ENCODE results near the gene C4orf54. TPM values are rescaled to one million over a fixed set of nuclear protein-coding genes. Genes with fewer than 3 reads are reported as not detected.

Gene C4orf54
- total RNA-seq, 1 donor = not detected

- no peak for DNase-seq (ENCODE audit: low read depth in 2 of 3, low spot score in 2 of 3)
These were observed 4.8 kb downstream of the C4orf54 start for GRCh38 chr4:99652596-99653436.

GRCh38 chr4:99651811-99652485 is 5.7 kb downstream of the C4orf54 start:
- no peak for DNase-seq (ENCODE audit: low read depth in 2 of 3, low spot score in 2 of 3)

GRCh38 chr4:99651016-99651769 is 6.4 kb downstream of the C4orf54 start:
- DNase-seq (ENCODE audit: low read depth in 2 of 3, low spot score in 2 of 3) = no peak

GRCh38 chr4:99649778-99650177 is 7.8 kb downstream of the C4orf54 start:
- DNase-seq (ENCODE audit: low read depth in 2 of 3, low spot score in 2 of 3) = no peak

- DNase-seq (ENCODE audit: low read depth in 2 of 3, low spot score in 2 of 3) = no peak
These were observed 8.4 kb downstream of the C4orf54 start for GRCh38 chr4:99649208-99649607.

- no peak for DNase-seq (ENCODE audit: low read depth in 2 of 3, low spot score in 2 of 3)
These were observed 9.3 kb downstream of the C4orf54 start for GRCh38 chr4:99648321-99648720.

- DNase-seq (ENCODE audit: low read depth in 2 of 3, low spot score in 2 of 3) = no peak
These were observed 10.6 kb downstream of the C4orf54 start for GRCh38 chr4:99647071-99647470.

GRCh38 chr4:99645638-99646037 is 12.0 kb downstream of the C4orf54 start:
- DNase-seq (ENCODE audit: low read depth in 2 of 3, low spot score in 2 of 3) = no peak

GRCh38 chr4:99645036-99645435 is 12.6 kb downstream of the C4orf54 start:
- no peak for DNase-seq (ENCODE audit: low read depth in 2 of 3, low spot score in 2 of 3)

GRCh38 chr4:99644453-99644852 is 13.2 kb downstream of the C4orf54 start:
- DNase-seq (ENCODE audit: low read depth in 2 of 3, low spot score in 2 of 3) = no peak

GRCh38 chr4:99642725-99643489 is 14.7 kb downstream of the C4orf54 start:
- DNase-seq (ENCODE audit: low read depth in 2 of 3, low spot score in 2 of 3) = no peak

GRCh38 chr4:99640676-99641075 is 17.0 kb downstream of the C4orf54 start:
- no peak for DNase-seq (ENCODE audit: low read depth in 2 of 3, low spot score in 2 of 3)

- no peak for DNase-seq (ENCODE audit: low read depth in 2 of 3, low spot score in 2 of 3)
These were observed 20.5 kb downstream of the C4orf54 start for GRCh38 chr4:99637174-99637573.

GRCh38 chr4:99636422-99636821 is 21.2 kb downstream of the C4orf54 start:
- DNase-seq (ENCODE audit: low read depth in 2 of 3, low spot score in 2 of 3) = no peak

- no peak for DNase-seq (ENCODE audit: low read depth in 2 of 3, low spot score in 2 of 3)
These were observed 22.0 kb downstream of the C4orf54 start for GRCh38 chr4:99635601-99636000.

GRCh38 chr4:99634742-99635360 is 22.8 kb downstream of the C4orf54 start:
- no peak for DNase-seq (ENCODE audit: low read depth in 2 of 3, low spot score in 2 of 3)

- no peak for DNase-seq (ENCODE audit: low read depth in 2 of 3, low spot score in 2 of 3)
These were observed 23.9 kb downstream of the C4orf54 start for GRCh38 chr4:99633772-99634171.

GRCh38 chr4:99630857-99631360 is 26.7 kb downstream of the C4orf54 start:
- DNase-seq (ENCODE audit: low read depth in 2 of 3, low spot score in 2 of 3) = no peak

- no peak for DNase-seq (ENCODE audit: low read depth in 2 of 3, low spot score in 2 of 3)
These were observed 27.6 kb downstream of the C4orf54 start for GRCh38 chr4:99629962-99630554.

- no peak for DNase-seq (ENCODE audit: low read depth in 2 of 3, low spot score in 2 of 3)
These were observed 29.6 kb downstream of the C4orf54 start for GRCh38 chr4:99628040-99628439.

Data from hematopoietic multipotent progenitor cell (in vitro differentiated cells).